Measurements from ENCODE around the gene RALGPS1.

- TF ChIP-seq ZNF23 (tag by site-specific recombination; IDR thresholded peaks at IDR 0.05; ENCODE audit: borderline replicate concordance) = no peak
- TF ChIP-seq ZFP37 (tag by site-specific recombination; IDR thresholded peaks at IDR 0.05) = no peak
- TF ChIP-seq MEIS1 (CRISPR knock-in tag; IDR thresholded peaks at IDR 0.05; ENCODE audit: borderline replicate concordance) = no peak
- TF ChIP-seq CTCF (tag by site-specific recombination; IDR thresholded peaks at IDR 0.05) = no peak
- no peak for TF ChIP-seq ZNF48 (tag by site-specific recombination; IDR thresholded peaks at IDR 0.05)
- no peak for TF ChIP-seq BCL11A (tag by site-specific recombination; IDR thresholded peaks at IDR 0.05; ENCODE audit: low read depth)
- TF ChIP-seq ZBTB26 (tag by site-specific recombination; optimal IDR thresholded peaks at IDR 0.05) = no peak
- TF ChIP-seq ZNF792 (tag by site-specific recombination; IDR thresholded peaks at IDR 0.05) = no peak
- TF ChIP-seq ZNF580 (tag by site-specific recombination; IDR thresholded peaks at IDR 0.05) = no peak
Measured at GRCh38 chr9:127129073-127129717, 214.6 kb downstream of the RALGPS1 start.
